Thyroid gland (tissue), 4 donors: Measurements from ENCODE around the gene S100A3.
"Not testable (repeated sequence)": the region's sequence is repeated elsewhere in the genome, so short reads cannot be mapped to it uniquely, and the experiment has no call there.

ENCODE experiments used
- POLR2A ChIP-seq, 2 donors: fragments of 450-650 bp; IDR thresholded peaks; one replicate each; pipeline ENCODE4 v1.6.1; 2017; ENCODE audit warnings: antibody characterized with exemption in 2 of 2, mild to moderate bottlenecking in 2 of 2, moderate library complexity in 1 of 2
- TF ChIP-seq, protein P1 (sequence below), 6 experiments: fragments of 200-600 bp in 3 of 6; fragments of 450-650 bp in 3 of 6; sonication (generic) in 3 of 6; IDR thresholded peaks; one replicate each; pipeline ENCODE4 v1.5.1; 2016 to 2019; ENCODE audit warnings: antibody characterized with exemption in 6 of 6, mild to moderate bottlenecking in 2 of 6, inconsistent platforms in 1 of 6, moderate library complexity in 1 of 6

DNA sequence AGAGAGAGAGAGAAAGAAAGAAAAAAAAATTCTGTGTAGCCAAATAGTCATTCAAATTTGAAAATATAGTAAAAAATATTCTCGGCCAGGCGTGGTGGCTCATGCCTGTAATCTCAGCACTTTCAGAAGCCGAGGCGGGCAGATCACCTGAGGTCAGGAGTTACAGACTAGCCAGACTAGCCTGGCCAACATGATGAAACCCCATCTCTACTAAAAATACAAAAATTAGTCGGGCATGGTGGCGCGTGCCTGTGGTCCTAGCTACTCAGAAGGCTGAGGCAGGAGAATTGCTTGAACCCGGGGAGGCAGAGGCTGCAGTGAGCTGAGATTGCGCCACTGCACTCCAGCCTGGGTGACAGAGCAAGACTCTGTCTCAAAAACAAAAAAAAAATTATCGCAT, 39.0 kb upstream of the S100A3 start:
- TF ChIP-seq, protein P1, sequence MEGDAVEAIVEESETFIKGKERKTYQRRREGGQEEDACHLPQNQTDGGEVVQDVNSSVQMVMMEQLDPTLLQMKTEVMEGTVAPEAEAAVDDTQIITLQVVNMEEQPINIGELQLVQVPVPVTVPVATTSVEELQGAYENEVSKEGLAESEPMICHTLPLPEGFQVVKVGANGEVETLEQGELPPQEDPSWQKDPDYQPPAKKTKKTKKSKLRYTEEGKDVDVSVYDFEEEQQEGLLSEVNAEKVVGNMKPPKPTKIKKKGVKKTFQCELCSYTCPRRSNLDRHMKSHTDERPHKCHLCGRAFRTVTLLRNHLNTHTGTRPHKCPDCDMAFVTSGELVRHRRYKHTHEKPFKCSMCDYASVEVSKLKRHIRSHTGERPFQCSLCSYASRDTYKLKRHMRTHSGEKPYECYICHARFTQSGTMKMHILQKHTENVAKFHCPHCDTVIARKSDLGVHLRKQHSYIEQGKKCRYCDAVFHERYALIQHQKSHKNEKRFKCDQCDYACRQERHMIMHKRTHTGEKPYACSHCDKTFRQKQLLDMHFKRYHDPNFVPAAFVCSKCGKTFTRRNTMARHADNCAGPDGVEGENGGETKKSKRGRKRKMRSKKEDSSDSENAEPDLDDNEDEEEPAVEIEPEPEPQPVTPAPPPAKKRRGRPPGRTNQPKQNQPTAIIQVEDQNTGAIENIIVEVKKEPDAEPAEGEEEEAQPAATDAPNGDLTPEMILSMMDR (IDR thresholded peaks at IDR 0.05) = not testable (repeated sequence)
- TF ChIP-seq POLR2A (IDR thresholded peaks at IDR 0.05) = not testable (repeated sequence)
